ENCODE measurements around the gene ZDHHC9.
"Not testable (repeated sequence)": the region's sequence is repeated elsewhere in the genome, so short reads cannot be mapped to it uniquely, and the experiment has no call there.

ZDHHC9 gene

DNA sequence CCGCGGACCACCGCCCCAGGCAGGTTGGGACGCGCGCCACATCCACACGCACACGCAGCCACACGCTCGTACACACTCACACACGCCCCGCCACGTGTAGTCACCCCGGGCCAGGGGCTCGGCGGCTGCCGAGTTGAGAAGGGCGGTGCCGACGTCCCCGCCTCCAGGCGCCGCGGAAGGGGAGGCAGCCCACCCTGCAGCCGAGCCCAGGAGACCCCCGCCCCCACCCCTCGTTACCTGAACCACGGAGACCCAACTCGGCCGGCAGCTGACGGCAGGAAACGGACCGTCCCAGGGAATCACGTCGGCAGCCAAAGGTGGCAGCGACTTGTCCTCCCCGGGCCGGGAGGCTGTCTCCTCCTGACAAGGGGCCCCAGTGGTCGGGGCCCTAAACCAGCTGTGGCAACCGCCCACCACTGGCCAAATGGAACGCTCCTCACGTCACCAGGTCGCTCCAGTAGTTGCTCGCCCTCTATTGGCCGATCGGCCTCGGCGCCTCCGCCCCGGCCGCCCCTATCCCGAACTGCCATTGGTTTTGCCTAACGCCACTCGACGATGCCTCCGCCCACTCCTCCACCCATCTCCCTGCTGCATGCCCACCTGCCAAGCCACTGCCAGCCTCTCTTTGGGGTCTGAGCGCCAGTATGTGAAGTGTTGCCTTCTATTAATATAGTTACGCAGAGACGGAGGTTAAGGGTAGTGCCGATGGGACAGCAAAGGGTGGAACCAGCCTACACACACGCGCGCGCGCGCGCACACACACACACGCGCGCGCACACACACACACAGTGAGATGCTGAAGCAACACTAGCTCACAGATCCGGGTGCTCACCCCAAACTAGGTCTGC is at the start of gene ZDHHC9:
TSS of gene ZDHHC9 (minus strand) at position 428 of the 848 bp plus-strand sequence. CDS start 1,941 bp downstream, outside the sequence.
- Histone ChIP-seq H3K9ac (ENCODE audit: low read length) (peak within 1 kb of the TSS; percentile 56), H3K27ac (ENCODE audit: low read depth, low read length) (peak within 1 kb of the TSS; percentile 58), H3K27me3 (ENCODE audit: control insufficient read depth, insufficient read depth, low read length) (peaks cover 7% of the 10 kb centered on the region), H3K36me3 (ENCODE audit: control insufficient read depth, insufficient read depth, low read length) (no peaks in the 10 kb centered on the region), H3K4me3 (ENCODE audit: low read length) (peak within 1 kb of the TSS; percentile 86), H3K4me1 (ENCODE audit: control insufficient read depth, insufficient read depth, low read length) (no peaks in the 10 kb centered on the region)

DNA sequence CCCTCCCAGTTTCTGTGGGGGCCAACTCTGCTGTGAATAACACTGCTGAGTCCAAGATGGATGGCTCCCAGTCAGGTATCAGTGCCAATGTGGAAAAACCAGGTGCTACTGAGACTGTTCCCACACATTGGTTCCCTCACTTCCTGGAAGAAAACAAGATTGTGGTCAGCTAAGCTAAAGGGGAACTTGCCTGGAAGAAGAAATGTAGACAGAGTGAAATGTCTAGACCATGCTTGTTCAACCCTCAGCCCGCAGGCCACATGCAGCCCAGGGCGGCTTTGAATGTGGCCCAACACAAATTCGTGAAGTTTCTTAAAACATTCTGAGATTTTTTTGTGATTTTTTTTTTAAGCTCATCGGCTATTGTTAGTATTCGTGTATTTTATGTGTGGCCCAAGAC is 33.7 kb upstream of the ZDHHC9 start:
- Histone ChIP-seq H3K36me3 (ENCODE audit: control insufficient read depth, insufficient read depth, low read length) (no peaks in the 10 kb centered on the region), H3K4me3 (ENCODE audit: low read length) (no peak overlapping the region), H3K9ac (ENCODE audit: low read length) (no peak overlapping the region), H3K27ac (ENCODE audit: low read depth, low read length) (no peak overlapping the region), H3K27me3 (ENCODE audit: control insufficient read depth, insufficient read depth, low read length) (no peaks in the 10 kb centered on the region), H3K4me1 (ENCODE audit: control insufficient read depth, insufficient read depth, low read length) (no peaks in the 10 kb centered on the region)

DNA sequence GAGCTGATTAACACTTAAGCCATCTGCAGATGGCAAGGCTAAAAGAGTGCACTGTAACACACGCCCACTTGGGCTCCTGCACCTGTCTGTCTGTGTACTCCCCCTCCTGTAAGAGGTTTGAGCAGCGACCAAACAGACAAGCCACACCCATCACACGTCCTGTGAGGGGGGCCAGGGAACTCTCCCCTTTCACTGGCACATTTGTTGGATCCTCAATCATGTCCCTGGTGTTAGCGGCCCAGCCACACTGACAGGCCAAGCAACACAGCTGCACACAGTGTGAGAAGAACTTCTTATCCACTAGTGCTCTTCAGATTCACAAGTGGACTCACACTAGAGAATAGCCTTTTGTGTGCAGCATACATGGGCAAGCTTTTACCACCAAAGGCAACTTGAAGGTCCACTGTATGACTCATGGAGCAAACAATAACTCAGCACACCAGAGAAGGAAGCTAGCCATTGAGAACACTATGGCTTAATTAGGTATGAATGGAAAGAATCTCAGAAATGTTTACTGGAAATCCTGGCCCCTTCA is 33.2 kb upstream of the ZDHHC9 start:
- Histone ChIP-seq H3K27me3 (ENCODE audit: control insufficient read depth, insufficient read depth, low read length) (no peaks in the 10 kb centered on the region), H3K4me1 (ENCODE audit: control insufficient read depth, insufficient read depth, low read length) (no peaks in the 10 kb centered on the region), H3K4me3 (ENCODE audit: low read length) (no peak overlapping the region), H3K27ac (ENCODE audit: low read depth, low read length) (no peak overlapping the region), H3K9ac (ENCODE audit: low read length) (no peak overlapping the region), H3K36me3 (ENCODE audit: control insufficient read depth, insufficient read depth, low read length) (no peaks in the 10 kb centered on the region)

DNA sequence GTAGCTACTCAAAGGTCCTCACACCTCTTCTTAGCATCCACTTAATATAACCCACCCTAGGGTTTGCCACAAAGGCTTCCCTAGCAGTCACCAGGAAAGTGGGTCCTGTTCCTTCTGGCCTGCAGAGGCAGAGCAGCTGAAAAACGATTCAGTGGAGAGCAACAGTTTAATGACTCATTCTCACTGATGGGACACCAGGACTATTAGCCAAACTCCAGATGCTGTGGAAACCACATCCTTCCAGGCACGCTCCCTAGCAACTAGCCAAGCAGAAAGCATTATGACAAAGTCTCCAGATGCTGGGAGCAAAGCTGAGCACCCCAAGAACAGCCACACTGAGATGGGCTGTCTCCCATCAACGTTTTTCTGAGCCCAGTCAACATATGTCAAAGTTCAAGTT is 32.0 kb upstream of the ZDHHC9 start:
- no peaks in the 10 kb centered on the region for H3K27me3 ChIP-seq (ENCODE audit: control insufficient read depth, insufficient read depth, low read length)
- H3K9ac ChIP-seq (ENCODE audit: low read length): no peak overlapping the region
- H3K4me1 ChIP-seq (ENCODE audit: control insufficient read depth, insufficient read depth, low read length): no peaks in the 10 kb centered on the region
- no peak overlapping the region for H3K4me3 ChIP-seq (ENCODE audit: low read length)
- no peak overlapping the region for H3K27ac ChIP-seq (ENCODE audit: low read depth, low read length)
- no peaks in the 10 kb centered on the region for H3K36me3 ChIP-seq (ENCODE audit: control insufficient read depth, insufficient read depth, low read length)

GRCh38 chrX:129872524-129872923 is 28.8 kb upstream of the ZDHHC9 start:
- no peak overlapping the region for H3K27ac ChIP-seq (ENCODE audit: low read depth, low read length)
- H3K9ac ChIP-seq (ENCODE audit: low read length): no peak overlapping the region
- H3K4me1 ChIP-seq (ENCODE audit: control insufficient read depth, insufficient read depth, low read length): no peaks in the 10 kb centered on the region
- no peaks in the 10 kb centered on the region for H3K36me3 ChIP-seq (ENCODE audit: control insufficient read depth, insufficient read depth, low read length)
- no peaks in the 10 kb centered on the region for H3K27me3 ChIP-seq (ENCODE audit: control insufficient read depth, insufficient read depth, low read length)
- no peak overlapping the region for H3K4me3 ChIP-seq (ENCODE audit: low read length)

DNA sequence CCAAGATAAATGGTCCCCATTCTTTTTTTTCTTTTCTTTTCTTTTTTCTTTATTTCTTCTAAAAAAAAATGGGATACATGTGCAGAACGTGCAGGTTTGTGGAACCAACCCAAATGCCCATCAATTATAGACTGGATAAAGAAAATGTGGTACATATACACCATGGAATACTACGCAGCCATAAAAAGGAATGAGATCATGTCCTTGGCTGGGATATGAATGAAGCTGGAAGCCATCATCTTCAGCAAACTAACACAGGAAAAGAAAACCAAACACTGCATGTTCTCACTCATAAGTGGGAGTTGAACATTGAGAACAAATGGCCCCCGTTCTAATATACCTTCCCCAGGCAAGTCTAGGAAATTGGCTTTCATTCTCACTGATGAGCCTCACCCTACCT is 22.6 kb upstream of the ZDHHC9 start:
- not testable (repeated sequence) for H3K4me3 ChIP-seq (ENCODE audit: low read length); H3K27ac ChIP-seq (ENCODE audit: low read depth, low read length); H3K27me3 ChIP-seq (ENCODE audit: control insufficient read depth, insufficient read depth, low read length); H3K4me1 ChIP-seq (ENCODE audit: control insufficient read depth, insufficient read depth, low read length); H3K9ac ChIP-seq (ENCODE audit: low read length); H3K36me3 ChIP-seq (ENCODE audit: control insufficient read depth, insufficient read depth, low read length)

GRCh38 chrX:129859134-129859533 is 15.4 kb upstream of the ZDHHC9 start:
- H3K27me3 ChIP-seq (ENCODE audit: control insufficient read depth, insufficient read depth, low read length); H3K4me3 ChIP-seq (ENCODE audit: low read length); H3K9ac ChIP-seq (ENCODE audit: low read length); H3K36me3 ChIP-seq (ENCODE audit: control insufficient read depth, insufficient read depth, low read length); H3K27ac ChIP-seq (ENCODE audit: low read depth, low read length); H3K4me1 ChIP-seq (ENCODE audit: control insufficient read depth, insufficient read depth, low read length): not testable (repeated sequence)

GRCh38 chrX:129851825-129852224 is 8.1 kb upstream of the ZDHHC9 start:
- H3K27ac ChIP-seq (ENCODE audit: low read depth, low read length); H3K9ac ChIP-seq (ENCODE audit: low read length); H3K4me1 ChIP-seq (ENCODE audit: control insufficient read depth, insufficient read depth, low read length); H3K36me3 ChIP-seq (ENCODE audit: control insufficient read depth, insufficient read depth, low read length); H3K4me3 ChIP-seq (ENCODE audit: low read length); H3K27me3 ChIP-seq (ENCODE audit: control insufficient read depth, insufficient read depth, low read length): not testable (repeated sequence)

- no peaks in the 10 kb centered on the region for H3K4me1 ChIP-seq (ENCODE audit: control insufficient read depth, insufficient read depth, low read length)
- peaks cover 5% of the 10 kb centered on the region for H3K27me3 ChIP-seq (ENCODE audit: control insufficient read depth, insufficient read depth, low read length)
- no peak overlapping the region for H3K27ac ChIP-seq (ENCODE audit: low read depth, low read length)
- H3K9ac ChIP-seq (ENCODE audit: low read length): no peak overlapping the region
- H3K36me3 ChIP-seq (ENCODE audit: control insufficient read depth, insufficient read depth, low read length): no peaks in the 10 kb centered on the region
- H3K4me3 ChIP-seq (ENCODE audit: low read length): no peak overlapping the region
Observed at GRCh38 chrX:129846716-129847115, 3.0 kb upstream of the ZDHHC9 start.

- Histone ChIP-seq H3K27me3 (ENCODE audit: control insufficient read depth, insufficient read depth, low read length) (peaks cover 5% of the 10 kb centered on the region), H3K36me3 (ENCODE audit: control insufficient read depth, insufficient read depth, low read length) (no peaks in the 10 kb centered on the region), H3K9ac (ENCODE audit: low read length) (no peak overlapping the region), H3K4me3 (ENCODE audit: low read length) (no peak overlapping the region), H3K27ac (ENCODE audit: low read depth, low read length) (no peak overlapping the region), H3K4me1 (ENCODE audit: control insufficient read depth, insufficient read depth, low read length) (no peaks in the 10 kb centered on the region)
Observed at GRCh38 chrX:129845616-129846190, 2.0 kb upstream of the ZDHHC9 start.

DNA sequence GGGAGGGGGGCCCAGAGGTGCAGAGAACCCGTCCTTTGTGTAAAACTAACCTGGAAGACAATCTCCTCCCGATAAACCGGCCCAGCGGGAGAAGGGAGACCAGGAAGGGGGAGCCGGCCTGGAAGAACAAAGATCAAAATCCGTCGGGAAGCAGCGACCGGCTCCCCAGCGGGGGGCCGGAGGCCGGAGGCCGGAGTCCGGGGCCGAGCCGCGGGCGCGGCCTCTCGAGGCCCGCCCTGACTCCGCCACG is 552 bp downstream of the ZDHHC9 start:
- Histone ChIP-seq H3K4me1 (ENCODE audit: control insufficient read depth, insufficient read depth, low read length) (no peaks in the 10 kb centered on the region), H3K27me3 (ENCODE audit: control insufficient read depth, insufficient read depth, low read length) (peaks cover 7% of the 10 kb centered on the region), H3K27ac (ENCODE audit: low read depth, low read length) (peak overlapping the region; percentile 58), H3K4me3 (ENCODE audit: low read length) (peak overlapping the region; percentile 86), H3K9ac (ENCODE audit: low read length) (peak overlapping the region; percentile 56), H3K36me3 (ENCODE audit: control insufficient read depth, insufficient read depth, low read length) (no peaks in the 10 kb centered on the region)

DNA sequence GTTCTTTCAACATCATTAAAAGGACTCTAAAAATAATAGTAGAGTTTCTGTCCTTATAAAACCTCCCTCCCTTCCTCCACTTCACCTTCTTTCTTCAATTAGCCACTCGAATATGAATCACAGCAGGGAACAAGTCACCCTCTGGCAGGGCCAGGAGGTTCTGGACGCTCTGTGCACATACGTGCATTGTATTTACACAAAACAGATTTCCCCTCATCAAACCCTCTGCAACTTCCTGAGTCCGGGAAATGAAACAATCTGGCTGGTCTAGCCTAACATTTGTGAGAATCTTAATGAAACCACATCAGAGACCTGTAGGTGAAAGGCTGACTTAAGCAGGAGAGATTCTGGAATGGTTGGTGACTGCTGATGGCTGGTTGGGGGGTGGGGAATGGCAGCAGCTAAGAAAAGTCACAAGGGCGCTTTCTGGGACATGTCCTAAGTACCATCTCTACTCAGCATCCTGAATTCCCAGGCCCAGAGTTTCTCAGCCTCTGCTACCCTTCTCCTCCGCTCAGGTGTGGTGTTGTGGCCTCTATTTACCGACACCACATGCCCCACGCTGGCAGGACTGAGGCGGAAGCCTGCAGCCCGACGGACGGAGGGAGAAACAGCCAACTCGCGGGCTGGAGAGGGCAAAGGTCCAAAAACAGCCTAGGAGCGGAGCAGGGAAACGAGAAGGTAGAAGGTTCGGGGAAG is 1.0 kb downstream of the ZDHHC9 start:
- Histone ChIP-seq H3K9ac (ENCODE audit: low read length) (peak overlapping the region; percentile 56), H3K36me3 (ENCODE audit: control insufficient read depth, insufficient read depth, low read length) (no peaks in the 10 kb centered on the region), H3K27me3 (ENCODE audit: control insufficient read depth, insufficient read depth, low read length) (peaks cover 7% of the 10 kb centered on the region), H3K4me3 (ENCODE audit: low read length) (peak overlapping the region; percentile 86), H3K27ac (ENCODE audit: low read depth, low read length) (peak overlapping the region; percentile 58), H3K4me1 (ENCODE audit: control insufficient read depth, insufficient read depth, low read length) (no peaks in the 10 kb centered on the region)

Measured in rectal smooth muscle tissue (tissue), 1 donor.